Rectal smooth muscle tissue (tissue), 1 donor: ENCODE measurements around the gene SUN1.

Source experiments
- H3K27ac ChIP-seq: one replicate; pipeline ENCODE4 v1.7.0; 2013; ENCODE audit warnings: low read depth, low read length, inconsistent platforms
- H3K27me3 ChIP-seq: one replicate; pipeline ENCODE4 v1.7.0; 2013; ENCODE audit warnings: low read length; ENCODE audit not compliant: control insufficient read depth, insufficient read depth
- H3K36me3 ChIP-seq: one replicate; pipeline ENCODE4 v1.7.0; 2013; ENCODE audit warnings: low read length; ENCODE audit not compliant: control insufficient read depth, insufficient read depth
- H3K4me1 ChIP-seq: one replicate; pipeline ENCODE4 v1.7.0; 2013; ENCODE audit warnings: low read length; ENCODE audit not compliant: control insufficient read depth, insufficient read depth
- H3K4me3 ChIP-seq: one replicate; pipeline ENCODE4 v1.7.0; 2013; ENCODE audit warnings: low read length
- H3K9ac ChIP-seq: one replicate; pipeline ENCODE4 v1.7.0; 2013; ENCODE audit warnings: low read length

SUN1 gene

GRCh38 chr7:816300-816750 is 16.0 kb upstream of the SUN1 start:
- Histone ChIP-seq H3K4me3 (peak overlapping the region; percentile 63), H3K9ac (no peak overlapping the region), H3K36me3 (no peaks in the 10 kb centered on the region), H3K27ac (peak overlapping the region; percentile 87), H3K4me1 (peaks cover 26% of the 10 kb centered on the region), H3K27me3 (no peaks in the 10 kb centered on the region)

- Histone ChIP-seq H3K4me3 (peak overlapping the region; percentile 85), H3K27me3 (no peaks in the 10 kb centered on the region), H3K9ac (peak overlapping the region; percentile 25), H3K4me1 (peaks cover 32% of the 10 kb centered on the region), H3K27ac (peak overlapping the region; percentile 76), H3K36me3 (no peaks in the 10 kb centered on the region)
Measured at GRCh38 chr7:816751-817671, 15.3 kb upstream of the SUN1 start.

GRCh38 chr7:818031-818699 is 14.1 kb upstream of the SUN1 start:
- Histone ChIP-seq H3K9ac (no peak overlapping the region), H3K36me3 (no peaks in the 10 kb centered on the region), H3K27ac (no peak overlapping the region), H3K4me3 (no peak overlapping the region), H3K27me3 (no peaks in the 10 kb centered on the region), H3K4me1 (peaks cover 36% of the 10 kb centered on the region)

GRCh38 chr7:820341-820740 is 11.9 kb upstream of the SUN1 start:
- H3K36me3 ChIP-seq = no peaks in the 10 kb centered on the region
- H3K9ac ChIP-seq = no peak overlapping the region
- no peak overlapping the region for H3K4me3 ChIP-seq
- peaks cover 36% of the 10 kb centered on the region for H3K4me1 ChIP-seq
- H3K27ac ChIP-seq = no peak overlapping the region
- no peaks in the 10 kb centered on the region for H3K27me3 ChIP-seq

- peak overlapping the region; percentile 68 for H3K27ac ChIP-seq
- peaks cover 38% of the 10 kb centered on the region for H3K4me1 ChIP-seq
Measured at GRCh38 chr7:821688-822087, 10.6 kb upstream of the SUN1 start.

GRCh38 chr7:822692-823276 is 9.5 kb upstream of the SUN1 start:
- Histone ChIP-seq H3K36me3 (no peaks in the 10 kb centered on the region), H3K27me3 (no peaks in the 10 kb centered on the region), H3K27ac (peak overlapping the region; percentile 68), H3K9ac (no peak overlapping the region), H3K4me3 (no peak overlapping the region), H3K4me1 (peaks cover 31% of the 10 kb centered on the region)

More at GRCh38 chr7:821688-822087, 10.6 kb upstream of the SUN1 start:
- no peaks in the 10 kb centered on the region for H3K36me3 ChIP-seq
- H3K9ac ChIP-seq = no peak overlapping the region
- H3K27me3 ChIP-seq = no peaks in the 10 kb centered on the region
- peak overlapping the region; percentile 7 for H3K4me3 ChIP-seq

GRCh38 chr7:823649-824048 is 8.6 kb upstream of the SUN1 start:
- Histone ChIP-seq H3K9ac (no peak overlapping the region), H3K4me3 (no peak overlapping the region), H3K27me3 (no peaks in the 10 kb centered on the region), H3K27ac (peak overlapping the region; percentile 68), H3K36me3 (no peaks in the 10 kb centered on the region), H3K4me1 (peaks cover 27% of the 10 kb centered on the region)

- no peak overlapping the region for H3K9ac ChIP-seq
- H3K27ac ChIP-seq = peak overlapping the region; percentile 10
- no peaks in the 10 kb centered on the region for H3K27me3 ChIP-seq
- no peaks in the 10 kb centered on the region for H3K36me3 ChIP-seq
- H3K4me3 ChIP-seq = no peak overlapping the region
- peaks cover 31% of the 10 kb centered on the region for H3K4me1 ChIP-seq
Measured at GRCh38 chr7:824081-824480, 8.2 kb upstream of the SUN1 start.

- peak overlapping the region; percentile 40 for H3K27ac ChIP-seq
- no peaks in the 10 kb centered on the region for H3K27me3 ChIP-seq
- no peak overlapping the region for H3K4me3 ChIP-seq
- peaks cover 33% of the 10 kb centered on the region for H3K4me1 ChIP-seq
- H3K36me3 ChIP-seq = no peaks in the 10 kb centered on the region
- no peak overlapping the region for H3K9ac ChIP-seq
Measured at GRCh38 chr7:824664-825063, 7.6 kb upstream of the SUN1 start.

- H3K4me3 ChIP-seq = no peak overlapping the region
- H3K9ac ChIP-seq = no peak overlapping the region
- no peaks in the 10 kb centered on the region for H3K36me3 ChIP-seq
- H3K27ac ChIP-seq = peak overlapping the region; percentile 3
- peaks cover 38% of the 10 kb centered on the region for H3K4me1 ChIP-seq
- H3K27me3 ChIP-seq = no peaks in the 10 kb centered on the region
Measured at GRCh38 chr7:825386-825785, 6.9 kb upstream of the SUN1 start.

GRCh38 chr7:826230-826917 is 5.9 kb upstream of the SUN1 start:
- no peak overlapping the region for H3K4me3 ChIP-seq
- no peak overlapping the region for H3K9ac ChIP-seq
- peaks cover 45% of the 10 kb centered on the region for H3K4me1 ChIP-seq
- peak overlapping the region; percentile 26 for H3K27ac ChIP-seq
- no peaks in the 10 kb centered on the region for H3K27me3 ChIP-seq
- no peaks in the 10 kb centered on the region for H3K36me3 ChIP-seq
